IMR-90 (cell line): ENCODE results near the gene TPO. TPM values are rescaled to one million over a fixed set of nuclear protein-coding genes. Genes with fewer than 3 reads are reported as not detected.

ENCODE experiments used
- ATAC-seq: fragments of 200-7000 bp; cut with Tn5 transposase; 2 replicates; pipeline ENCODE4 v1.9.1; 2020; ENCODE audit warnings: low read depth, mild to moderate bottlenecking, moderate library complexity
- BruUV-seq: library from RNA; stranded (reverse); fragments of 400-500 nt; replicated peaks from 2 replicates; lab custom pipeline; 2021; lab: Mats Ljungman, UMichigan
- CTCF ChIA-PET: fragments of 300-600 bp; formaldehyde crosslinking; extraction: SDS; loops from one replicate; lab custom pipeline; 2021; ENCODE audit warnings: antibody characterized with exemption; lab: Yijun Ruan, JAX
- POLR2A ChIA-PET: fragments of 300-600 bp; sonication (Branson Sonifier 250); formaldehyde crosslinking; loops from one replicate; lab custom pipeline; 2022; ENCODE audit warnings: antibody characterized with exemption; ENCODE audit not compliant: unreplicated experiment; lab: Charles Lee
- DNase-seq: peaks from one replicate; pipeline ENCODE4 v3.0.0; 2013
- H2AFZ ChIP-seq: replicated peaks from 2 replicates; pipeline ENCODE3; 2013; ENCODE audit warnings: low read length, mild to moderate bottlenecking; ENCODE audit not compliant: poor library complexity
- H2AK5ac ChIP-seq: 2 replicates; pipeline ENCODE4 v1.6.1; 2013; ENCODE audit warnings: low read depth, low read length, inconsistent platforms
- H2AK9ac ChIP-seq: replicated peaks from 2 replicates; pipeline ENCODE3; 2013; ENCODE audit warnings: mild to moderate bottlenecking, low read depth, low read length, moderate library complexity; ENCODE audit not compliant: poor library complexity
- H2BK120ac ChIP-seq: 2 replicates; pipeline ENCODE4 v1.6.1; 2013; ENCODE audit warnings: low read depth, low read length, inconsistent platforms
- H2BK15ac ChIP-seq: 3 replicates; pipeline ENCODE4 v1.6.1; 2013; ENCODE audit warnings: low read depth, low read length, inconsistent platforms
- H2BK20ac ChIP-seq: 2 replicates; pipeline ENCODE4 v1.6.1; 2013; ENCODE audit warnings: low read depth, mild to moderate bottlenecking, inconsistent platforms, low read length, moderate library complexity
- H2BK5ac ChIP-seq: 2 replicates; pipeline ENCODE4 v1.6.1; 2013; ENCODE audit warnings: mild to moderate bottlenecking, low read depth, low read length, inconsistent platforms; ENCODE audit not compliant: poor library complexity, severe bottlenecking
- H3K14ac ChIP-seq: replicated peaks from 2 replicates; pipeline ENCODE4 v1.6.1; 2013; ENCODE audit warnings: low read depth, low read length, inconsistent platforms
- H3K18ac ChIP-seq: 2 replicates; pipeline ENCODE4 v1.6.1; 2013; ENCODE audit warnings: low read depth, low read length, control low read depth
- H3K23ac ChIP-seq: 2 replicates; pipeline ENCODE4 v1.6.1; 2013; ENCODE audit warnings: low read depth, low read length, inconsistent platforms
- H3K27ac ChIP-seq: 2 replicates; pipeline ENCODE4 v1.5.1; 2013; ENCODE audit warnings: mild to moderate bottlenecking, control low read depth, low read length; ENCODE audit not compliant: insufficient read depth
- H3K27me3 ChIP-seq: 2 replicates; pipeline ENCODE4 v1.6.1; 2013; ENCODE audit warnings: low read length; ENCODE audit not compliant: control insufficient read depth, insufficient read depth
- H3K36me3 ChIP-seq: 2 replicates; pipeline ENCODE4 v1.6.1; 2013; ENCODE audit warnings: low read length, mixed read lengths; ENCODE audit not compliant: control insufficient read depth, insufficient read depth
- H3K4ac ChIP-seq: 2 replicates; pipeline ENCODE4 v1.6.1; 2013; ENCODE audit warnings: low read depth, low read length, inconsistent platforms
- H3K4me1 ChIP-seq: 2 replicates; pipeline ENCODE4 v1.6.1; 2013; ENCODE audit warnings: low read length, mixed read lengths; ENCODE audit not compliant: control insufficient read depth, insufficient read depth
- H3K4me2 ChIP-seq: 2 replicates; pipeline ENCODE4 v1.6.1; 2013; ENCODE audit warnings: low read depth, mild to moderate bottlenecking, control low read depth, low read length, moderate library complexity
- H3K4me3 ChIP-seq: 2 replicates; pipeline ENCODE4 v1.5.1; 2013; ENCODE audit warnings: low read depth, mild to moderate bottlenecking, control low read depth, low read length, moderate library complexity; ENCODE audit not compliant: insufficient read depth
- H3K56ac ChIP-seq: 2 replicates; pipeline ENCODE4 v1.6.1; 2013; ENCODE audit warnings: low read length, inconsistent platforms; ENCODE audit not compliant: insufficient read depth; ENCODE audit errors: extremely low read depth
- H3K79me1 ChIP-seq, 2 experiments: 2 replicates each; pipeline ENCODE4 v1.6.1; 2013; ENCODE audit warnings: low read length in 2 of 2, inconsistent platforms in 1 of 2, low read depth in 1 of 2
- H3K9ac ChIP-seq: 2 replicates; pipeline ENCODE4 v1.6.1; 2013; ENCODE audit warnings: low read depth, low read length, control low read depth
- H3K9me1 ChIP-seq: 2 replicates; pipeline ENCODE4 v1.6.1; 2013; ENCODE audit warnings: low read length, inconsistent platforms; ENCODE audit not compliant: insufficient read depth
- H3K9me3 ChIP-seq: 2 replicates; pipeline ENCODE4 v1.6.1; 2013; ENCODE audit warnings: low read length; ENCODE audit not compliant: control insufficient read depth, insufficient read depth
- H4K20me1 ChIP-seq: 2 replicates; pipeline ENCODE4 v1.6.1; 2013; ENCODE audit warnings: low read length, inconsistent platforms; ENCODE audit not compliant: insufficient read depth
- H4K5ac ChIP-seq: 2 replicates; pipeline ENCODE4 v1.6.1; 2013; ENCODE audit warnings: mild to moderate bottlenecking, low read depth, low read length, control low read depth
- H4K8ac ChIP-seq, 2 experiments: 2 replicates each; pipeline ENCODE4 v1.6.1; 2013; ENCODE audit warnings: low read depth in 2 of 2, low read length in 2 of 2, control low read depth in 1 of 2, inconsistent platforms in 1 of 2
- H4K91ac ChIP-seq: 2 replicates; pipeline ENCODE4 v1.6.1; 2013; ENCODE audit warnings: low read depth, low read length, inconsistent platforms; ENCODE audit not compliant: insufficient read depth
- BHLHE40 ChIP-seq: fragments of 150-350 bp; IDR thresholded peaks from 2 replicates; pipeline ENCODE4 v1.6.1; 2016; ENCODE audit warnings: mild to moderate bottlenecking, low read depth, low read length
- CEBPB ChIP-seq: IDR thresholded peaks from 2 replicates; pipeline ENCODE4 v1.6.1; 2012; ENCODE audit warnings: low read depth, low read length, improper control_type of control experiment
- CTCF ChIP-seq: conservative IDR thresholded peaks from 2 replicates; pipeline ENCODE4 v1.5.1; 2012; ENCODE audit warnings: mild to moderate bottlenecking, low read depth, low read length, improper control_type of control experiment
- MAZ ChIP-seq: IDR thresholded peaks from 2 replicates; pipeline ENCODE4 v1.6.1; 2012; ENCODE audit warnings: low read depth, mild to moderate bottlenecking, low read length, improper control_type of control experiment, moderate library complexity, borderline replicate concordance
- USF2 ChIP-seq: fragments of 150-350 bp; IDR thresholded peaks from 2 replicates; pipeline ENCODE4 v1.6.1; 2017; ENCODE audit warnings: mild to moderate bottlenecking, antibody characterized with exemption, low read length, low read depth
- WGBS, 2 experiments: methylation state at CpG; one replicate each; pipeline versions ENCODE4 v1.1.5 to v1.1.7; 2013; ENCODE audit warnings: missing lambda C conversion rate in 2 of 2; ENCODE audit not compliant: insufficient read length in 1 of 2; ENCODE audit errors: extremely low coverage in 2 of 2; 5-methylcytosine and 5-hydroxymethylcytosine counted together
- dilution Hi-C: fragments of 300-500 bp; cut with HindIII; formaldehyde crosslinking; loops from one replicate; pipeline ENCODE4 v1.14.3; 2018; ENCODE audit warnings: low sequenced_read_pairs; ENCODE audit not compliant: unreplicated experiment
- in situ Hi-C: fragments of 300-500 bp; cut with MboI; formaldehyde crosslinking; loops from 3 replicates; pipeline ENCODE4 v1.14.3; 2019; ENCODE audit warnings: low sequenced_read_pairs, inconsistent platforms, mixed read lengths
- intact Hi-C: fragments of 100-400 bp; cut with micrococcal nuclease; formaldehyde crosslinking; loops from 2 replicates; pipeline ENCODE4 v1.10.0; 2022
- polyA plus RNA-seq, 3 experiments: library from polyadenylated mRNA; depleted of rRNA; stranded (reverse); fragments of >200 nt; gene quantifications; 2 replicates each; pipeline ENCODE4 v1.2.3, GENCODE V29; 2012; ENCODE audit warnings: low replicate concordance in 1 of 3
- total RNA-seq: library from RNA; depleted of rRNA; stranded (reverse); fragments of >200 nt; gene quantifications from 2 replicates; pipeline ENCODE4 v1.2.3, GENCODE V29; 2012

The TPO gene
- total and polyA plus RNA-seq, 2 of the 4 experiments (the other 2 are of a cell fraction), result not detected

- no peak overlapping the region for H3K23ac ChIP-seq
- no TSS peak for BruUV-seq
- no peak overlapping the region for H4K91ac ChIP-seq
- H2BK120ac ChIP-seq, result no peak overlapping the region
- no peak overlapping the region for H3K4me3 ChIP-seq
- peaks cover 20% of the 10 kb centered on the region for H3K9me3 ChIP-seq
- H3K4me2 ChIP-seq, result no peak overlapping the region
- WGBS, 2 experiments, result 67% methylated on average over 1 of the region's 1 CpG; no CpG with 5 or more reads in 1 of the 2 experiments
- H3K4ac ChIP-seq, result no peak overlapping the region
- no peaks in the 10 kb centered on the region for H3K27me3 ChIP-seq
- DNase-seq, result no peak
- H4K5ac ChIP-seq, result no peak overlapping the region
- H3K27ac ChIP-seq, result no peak overlapping the region
- intact Hi-C loops, result no loop called here
- no peak overlapping the region for H2AFZ ChIP-seq
- no peak overlapping the region for H2AK5ac ChIP-seq
- dilution Hi-C loops, result no loop called here
- no peaks in the 10 kb centered on the region for H3K79me1 ChIP-seq
- H3K14ac ChIP-seq, result no peak overlapping the region
- no peak overlapping the region for H2BK20ac ChIP-seq
- H2BK15ac ChIP-seq, result no peak overlapping the region
- no peak overlapping the region for H4K8ac ChIP-seq
- no peaks in the 10 kb centered on the region for H3K36me3 ChIP-seq
- ChIA-PET POLR2A (no interaction called here), CTCF (no interaction called here)
- no peak for ATAC-seq
- no peak overlapping the region for H3K9ac ChIP-seq
- H2AK9ac ChIP-seq, result no peak overlapping the region
- H2BK5ac ChIP-seq, result peak overlapping the region; percentile 58
- H3K9me1 ChIP-seq, result no peaks in the 10 kb centered on the region
- no peak for TF ChIP-seq CEBPB
- TF ChIP-seq MAZ, result no peak
- TF ChIP-seq BHLHE40, result no peak
- TF ChIP-seq USF2, result no peak
- no peak for TF ChIP-seq CTCF
- in situ Hi-C loops, result no loop called here
- H3K4me1 ChIP-seq, result no peaks in the 10 kb centered on the region
- no peaks in the 10 kb centered on the region for H4K20me1 ChIP-seq
- H3K18ac ChIP-seq, result no peak overlapping the region
- H3K56ac ChIP-seq, result no peak overlapping the region
Measured at GRCh38 chr2:1405124-1405523, 8.1 kb upstream of the TPO start.
